ENCODE measurements around the gene UNC13D. TPM values are rescaled to one million over a fixed set of nuclear protein-coding genes. Genes with fewer than 3 reads are reported as not detected.
A peak's percentile ranks its signal among the peaks of the same experiment; 100 is the strongest.

UNC13D gene
- total and polyA plus RNA-seq, 5 donors from 2014 or later = 41.6 to 149 (median 46.6) TPM

DNA sequence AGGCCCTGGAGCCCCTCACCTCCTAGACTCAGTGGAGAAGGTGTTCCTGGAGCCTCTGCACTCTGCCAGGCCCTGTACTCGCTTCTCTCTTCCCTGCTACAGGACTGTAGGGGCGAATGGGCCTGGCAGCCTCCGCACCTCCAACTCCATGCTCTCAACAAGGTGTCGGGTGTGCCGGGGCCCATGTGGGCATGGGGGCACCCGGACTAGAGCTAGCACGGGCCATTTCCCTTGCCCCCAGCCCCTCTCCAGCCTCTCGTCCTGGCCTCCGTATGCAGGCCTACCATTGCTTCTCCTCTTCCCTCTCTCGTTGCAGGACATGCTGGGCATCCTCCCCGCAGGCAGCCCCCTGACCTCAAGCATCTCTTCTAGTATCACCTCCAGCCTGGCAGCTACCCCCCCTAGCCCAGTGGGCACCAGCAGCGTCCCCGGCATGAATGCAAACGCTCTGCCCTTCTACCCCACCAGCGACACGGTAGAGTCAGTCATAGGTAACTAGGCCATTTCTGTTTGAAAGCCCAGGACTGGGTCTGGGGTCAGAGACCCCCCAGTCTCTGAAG, 25.8 kb downstream of the UNC13D start:
- peaks cover 11% of the 10 kb centered on the region for H3K36me3 Mint-ChIP-seq
- H3K27me3 ChIP-seq (ENCODE audit: control insufficient read depth, insufficient read depth, low read length) = no peaks in the 10 kb centered on the region
- no peaks in the 10 kb centered on the region for H3K9me3 ChIP-seq (ENCODE audit: control insufficient read depth in 2 of 2, low read length in 2 of 2)
- no peak overlapping the region for H3K4me3 ChIP-seq (ENCODE audit: low read depth, low read length)
- peaks cover 57% of the 10 kb centered on the region for H3K36me3 ChIP-seq (ENCODE audit: control insufficient read depth, insufficient read depth, low read length)
- no peaks in the 10 kb centered on the region for H3K9me3 Mint-ChIP-seq
- peaks cover 0 to 18% (median 9%) of the 10 kb centered on the region in 4 donors for H3K4me1 Mint-ChIP-seq
- peaks cover 13% of the 10 kb centered on the region for H3K4me1 ChIP-seq (ENCODE audit: control insufficient read depth, insufficient read depth, low read length, poor library complexity, severe bottlenecking)
- peak overlapping the region in 2 of 3 donors; percentile 5 to 93 for H3K27ac Mint-ChIP-seq
- no peak for ATAC-seq (ENCODE audit: low read depth in 2 of 2)
- H3K4me3 Mint-ChIP-seq = no peak overlapping the region
- no peak overlapping the region for H3K27ac ChIP-seq (ENCODE audit: insufficient read depth, low read length, poor library complexity, severe bottlenecking)
- H3K27me3 Mint-ChIP-seq = no peaks in the 10 kb centered on the region
- DNase-seq = no peak

DNA sequence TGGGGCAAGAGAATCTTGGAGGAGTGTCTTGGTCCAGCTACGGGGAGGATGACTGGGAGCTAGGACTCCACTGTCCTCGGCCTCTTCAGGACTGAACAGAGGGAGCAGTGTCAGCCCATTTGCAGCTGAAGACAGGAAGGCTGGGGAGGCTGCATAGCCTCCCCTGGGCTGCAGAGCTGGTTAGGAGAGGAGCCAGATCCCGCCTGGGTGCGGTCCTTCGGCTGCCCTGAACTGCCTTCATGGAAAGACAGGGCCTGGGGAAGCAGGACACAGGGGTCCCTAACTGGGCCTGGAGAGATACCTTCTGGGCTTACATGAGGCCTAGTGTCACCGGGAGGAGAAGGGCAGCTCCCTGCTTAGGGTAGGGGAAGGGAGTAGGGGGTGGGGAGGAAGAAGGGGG, 26.6 kb downstream of the UNC13D start:
- H3K4me1 ChIP-seq (ENCODE audit: control insufficient read depth, insufficient read depth, low read length, poor library complexity, severe bottlenecking) = peaks cover 9% of the 10 kb centered on the region
- H3K9me3 Mint-ChIP-seq = no peaks in the 10 kb centered on the region
- H3K27ac Mint-ChIP-seq = peak overlapping the region in 2 of 3 donors; percentile 46 to 86
- no peak for ATAC-seq (ENCODE audit: low read depth in 2 of 2)
- H3K4me3 Mint-ChIP-seq = no peak overlapping the region
- H3K27me3 Mint-ChIP-seq = no peaks in the 10 kb centered on the region
- no peaks in the 10 kb centered on the region for H3K9me3 ChIP-seq (ENCODE audit: control insufficient read depth in 2 of 2, low read length in 2 of 2)
- H3K27ac ChIP-seq (ENCODE audit: insufficient read depth, low read length, poor library complexity, severe bottlenecking) = no peak overlapping the region
- no peak for DNase-seq
- H3K4me3 ChIP-seq (ENCODE audit: low read depth, low read length) = no peak overlapping the region
- peaks cover 62% of the 10 kb centered on the region for H3K36me3 ChIP-seq (ENCODE audit: control insufficient read depth, insufficient read depth, low read length)
- H3K4me1 Mint-ChIP-seq = peaks cover 0 to 18% (median 9%) of the 10 kb centered on the region in 4 donors
- H3K36me3 Mint-ChIP-seq = peaks cover 11% of the 10 kb centered on the region
- H3K27me3 ChIP-seq (ENCODE audit: control insufficient read depth, insufficient read depth, low read length) = no peaks in the 10 kb centered on the region

DNA sequence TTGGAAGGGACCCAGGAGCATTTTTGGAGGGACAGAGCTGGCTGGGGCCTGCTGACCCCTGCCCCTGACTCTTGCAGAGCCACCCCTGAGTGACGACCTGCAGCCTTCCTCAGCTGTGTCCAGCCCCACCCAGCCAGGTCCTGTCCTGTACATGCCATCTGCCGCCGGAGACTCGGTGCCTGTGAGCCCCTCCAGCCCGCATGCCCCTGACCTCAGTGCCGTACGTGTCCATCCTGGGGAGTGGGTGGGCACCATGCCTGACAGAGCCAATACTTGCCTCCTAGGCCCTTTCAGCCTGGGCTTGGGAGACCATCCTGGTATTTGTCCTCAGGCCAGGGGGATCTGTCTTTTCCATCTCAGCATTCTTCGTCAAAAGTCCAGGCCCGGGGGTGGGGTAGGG, 27.5 kb downstream of the UNC13D start:
- H3K4me3 Mint-ChIP-seq = no peak overlapping the region

DNA sequence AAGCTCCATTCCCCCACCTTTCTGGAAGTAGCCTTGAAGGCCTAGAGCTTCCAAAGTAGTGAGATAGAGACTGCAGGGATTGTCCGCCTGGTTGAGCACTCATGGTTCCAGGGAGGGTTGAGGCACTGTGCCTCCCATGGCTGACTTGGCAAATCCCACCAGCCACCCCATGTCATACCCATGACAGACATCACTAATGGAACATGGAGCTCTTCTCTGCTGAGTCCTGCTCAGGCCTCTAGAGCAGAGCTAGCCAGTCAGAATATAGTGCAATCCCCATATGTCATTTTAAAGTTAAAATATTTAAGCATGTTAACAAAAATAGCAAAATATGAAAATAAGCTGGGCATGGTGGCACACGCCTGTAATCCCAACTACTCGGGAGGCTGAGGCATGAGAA, 28.8 kb downstream of the UNC13D start:
- no peaks in the 10 kb centered on the region for H3K4me1 ChIP-seq (ENCODE audit: control insufficient read depth, insufficient read depth, low read length, poor library complexity, severe bottlenecking)
- ATAC-seq (ENCODE audit: low read depth in 2 of 2) = no peak
- H3K4me3 ChIP-seq (ENCODE audit: low read depth, low read length) = no peak overlapping the region
- H3K27ac ChIP-seq (ENCODE audit: insufficient read depth, low read length, poor library complexity, severe bottlenecking) = no peak overlapping the region
- Mint-ChIP-seq H3K4me3 (no peak overlapping the region), H3K36me3 (peaks cover 7% of the 10 kb centered on the region), H3K27ac (no peak overlapping the region), H3K9me3 (no peaks in the 10 kb centered on the region), H3K4me1 (no peaks in the 10 kb centered on the region), H3K27me3 (no peaks in the 10 kb centered on the region)
- no peak for DNase-seq
- H3K36me3 ChIP-seq (ENCODE audit: control insufficient read depth, insufficient read depth, low read length) = peaks cover 71% of the 10 kb centered on the region
- H3K27me3 ChIP-seq (ENCODE audit: control insufficient read depth, insufficient read depth, low read length) = no peaks in the 10 kb centered on the region
- no peaks in the 10 kb centered on the region for H3K9me3 ChIP-seq (ENCODE audit: control insufficient read depth in 2 of 2, low read length in 2 of 2)

More for the DNA sequence above, 27.5 kb downstream of the UNC13D start:
- Mint-ChIP-seq H3K36me3 (peaks cover 11% of the 10 kb centered on the region), H3K27ac (no peak overlapping the region), H3K4me1 (peaks cover 0 to 10% (median 3%) of the 10 kb centered on the region in 4 donors), H3K27me3 (no peaks in the 10 kb centered on the region), H3K9me3 (no peaks in the 10 kb centered on the region)
- Histone ChIP-seq H3K27ac (ENCODE audit: insufficient read depth, low read length, poor library complexity, severe bottlenecking) (no peak overlapping the region), H3K27me3 (ENCODE audit: control insufficient read depth, insufficient read depth, low read length) (no peaks in the 10 kb centered on the region), H3K9me3 (ENCODE audit: control insufficient read depth in 2 of 2, low read length in 2 of 2) (no peaks in the 10 kb centered on the region), H3K4me1 (ENCODE audit: control insufficient read depth, insufficient read depth, low read length, poor library complexity, severe bottlenecking) (peaks cover under 1% of the 10 kb centered on the region), H3K4me3 (ENCODE audit: low read depth, low read length) (no peak overlapping the region), H3K36me3 (ENCODE audit: control insufficient read depth, insufficient read depth, low read length) (peaks cover 70% of the 10 kb centered on the region)
- DNase-seq = no peak
- ATAC-seq (ENCODE audit: low read depth in 2 of 2) = no peak

DNA sequence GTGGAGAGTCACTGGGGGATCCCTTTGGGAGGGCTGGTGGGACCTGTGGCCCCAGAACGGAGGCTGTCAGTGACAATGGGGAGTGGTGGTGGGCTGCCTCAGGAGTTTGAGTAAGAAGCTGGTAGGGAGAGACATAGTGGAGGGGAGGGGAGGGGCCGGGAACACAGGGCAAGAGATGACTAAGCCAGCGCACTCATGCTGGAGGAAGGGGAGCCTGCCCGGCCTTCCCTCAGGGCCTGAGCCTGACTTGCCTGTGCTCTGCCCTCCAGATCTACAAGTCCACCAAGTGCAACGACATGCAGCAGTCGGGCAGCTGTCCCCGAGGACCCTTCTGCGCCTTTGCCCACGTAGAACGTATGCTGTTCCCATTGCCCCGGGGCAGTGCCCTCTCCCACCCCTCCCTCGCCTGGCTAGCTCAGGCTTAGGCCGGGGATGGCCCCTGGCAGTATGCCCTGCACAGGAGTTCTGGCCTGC, 29.3 kb downstream of the UNC13D start:
- Mint-ChIP-seq H3K27me3 (no peaks in the 10 kb centered on the region), H3K36me3 (peaks cover 7% of the 10 kb centered on the region), H3K9me3 (no peaks in the 10 kb centered on the region), H3K4me3 (no peak overlapping the region), H3K4me1 (no peaks in the 10 kb centered on the region), H3K27ac (peak overlapping the region in 1 of 3 donors; percentile 95)
- H3K4me3 ChIP-seq (ENCODE audit: low read depth, low read length) = no peak overlapping the region
- no peak for DNase-seq
- H3K27me3 ChIP-seq (ENCODE audit: control insufficient read depth, insufficient read depth, low read length) = no peaks in the 10 kb centered on the region
- no peak for ATAC-seq (ENCODE audit: low read depth in 2 of 2)
- no peaks in the 10 kb centered on the region for H3K9me3 ChIP-seq (ENCODE audit: control insufficient read depth in 2 of 2, low read length in 2 of 2)
- no peaks in the 10 kb centered on the region for H3K4me1 ChIP-seq (ENCODE audit: control insufficient read depth, insufficient read depth, low read length, poor library complexity, severe bottlenecking)
- H3K36me3 ChIP-seq (ENCODE audit: control insufficient read depth, insufficient read depth, low read length) = peaks cover 71% of the 10 kb centered on the region
- no peak overlapping the region for H3K27ac ChIP-seq (ENCODE audit: insufficient read depth, low read length, poor library complexity, severe bottlenecking)

DNA sequence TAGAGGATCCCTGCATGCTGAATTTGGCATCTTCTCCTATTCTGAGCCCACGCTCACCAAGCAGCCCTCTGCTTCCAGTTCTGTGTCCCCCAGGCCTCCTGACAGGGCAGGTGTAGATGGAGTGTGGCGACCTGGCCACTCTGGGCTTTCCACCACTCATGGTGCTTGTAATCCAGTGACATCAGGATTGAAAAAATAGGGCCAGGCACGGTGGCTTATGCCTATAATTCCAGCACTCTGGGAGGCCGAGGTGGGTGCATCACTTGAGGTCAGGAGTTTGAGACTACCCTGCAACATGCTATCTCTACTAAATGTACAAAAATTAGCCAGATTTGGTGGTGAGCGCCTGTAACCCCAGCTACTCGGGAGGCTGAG, 30.2 kb downstream of the UNC13D start:
- H3K9me3 Mint-ChIP-seq = no peaks in the 10 kb centered on the region
- H3K27ac Mint-ChIP-seq = no peak overlapping the region
- H3K4me3 Mint-ChIP-seq = no peak overlapping the region
- ATAC-seq (ENCODE audit: low read depth in 2 of 2) = no peak
- H3K4me1 ChIP-seq (ENCODE audit: control insufficient read depth, insufficient read depth, low read length, poor library complexity, severe bottlenecking) = no peaks in the 10 kb centered on the region
- H3K27me3 ChIP-seq (ENCODE audit: control insufficient read depth, insufficient read depth, low read length) = no peaks in the 10 kb centered on the region
- no peaks in the 10 kb centered on the region for H3K9me3 ChIP-seq (ENCODE audit: control insufficient read depth in 2 of 2, low read length in 2 of 2)
- H3K4me3 ChIP-seq (ENCODE audit: low read depth, low read length) = no peak overlapping the region
- H3K4me1 Mint-ChIP-seq = no peaks in the 10 kb centered on the region
- no peak for DNase-seq
- H3K36me3 ChIP-seq (ENCODE audit: control insufficient read depth, insufficient read depth, low read length) = peaks cover 66% of the 10 kb centered on the region
- H3K27ac ChIP-seq (ENCODE audit: insufficient read depth, low read length, poor library complexity, severe bottlenecking) = no peak overlapping the region
- H3K36me3 Mint-ChIP-seq = peaks cover 2% of the 10 kb centered on the region
- H3K27me3 Mint-ChIP-seq = no peaks in the 10 kb centered on the region

DNA sequence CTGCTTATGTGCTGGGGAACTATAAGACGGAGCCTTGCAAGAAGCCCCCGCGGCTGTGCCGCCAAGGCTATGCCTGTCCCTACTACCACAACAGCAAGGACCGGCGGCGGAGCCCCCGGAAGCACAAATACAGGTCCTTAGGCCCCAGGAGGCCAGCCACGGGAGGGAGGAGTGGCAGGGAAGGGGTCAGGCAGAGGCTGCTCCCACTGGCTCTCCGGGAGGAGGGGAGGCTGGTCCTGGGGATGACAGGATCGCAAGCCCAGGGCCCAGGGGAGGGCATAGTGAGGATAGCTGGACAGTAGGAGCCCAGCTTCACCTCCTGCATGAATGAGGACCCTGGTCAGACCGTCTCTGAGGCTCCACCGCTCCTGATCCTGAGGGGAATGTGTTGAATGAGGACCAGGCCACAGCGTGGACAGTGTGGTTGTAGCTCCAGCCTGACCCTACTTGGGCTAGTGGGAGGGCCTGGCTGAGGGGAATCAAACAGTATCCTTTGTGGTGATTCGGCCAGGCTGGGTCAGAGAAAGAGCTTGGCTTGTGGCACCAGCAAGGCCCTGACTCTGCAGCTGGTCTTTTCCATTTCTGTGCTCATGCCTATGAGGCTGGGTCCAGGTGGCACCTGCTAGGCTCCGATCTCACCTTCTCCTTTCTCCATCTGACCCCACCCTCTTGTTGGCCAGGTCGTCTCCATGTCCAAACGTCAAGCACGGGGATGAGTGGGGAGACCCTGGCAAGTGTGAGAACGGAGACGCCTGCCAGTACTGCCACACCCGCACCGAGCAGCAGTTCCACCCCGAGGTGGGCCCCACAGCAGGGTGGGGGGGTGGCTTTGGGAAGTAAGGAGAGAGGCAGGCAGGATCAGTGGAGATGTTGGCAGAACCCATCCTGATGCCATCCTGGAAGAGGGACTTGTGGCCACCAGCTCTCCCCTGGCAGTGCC, 30.9 kb downstream of the UNC13D start:
- no peak overlapping the region for H3K4me3 ChIP-seq (ENCODE audit: low read depth, low read length)
- H3K4me3 Mint-ChIP-seq = no peak overlapping the region
- ATAC-seq (ENCODE audit: low read depth in 2 of 2) (no peak), DNase-seq (no peak)
- H3K27me3 Mint-ChIP-seq = no peaks in the 10 kb centered on the region
- H3K4me1 ChIP-seq (ENCODE audit: control insufficient read depth, insufficient read depth, low read length, poor library complexity, severe bottlenecking) = no peaks in the 10 kb centered on the region
- H3K27me3 ChIP-seq (ENCODE audit: control insufficient read depth, insufficient read depth, low read length) = no peaks in the 10 kb centered on the region
- no peaks in the 10 kb centered on the region for H3K9me3 Mint-ChIP-seq
- H3K9me3 ChIP-seq (ENCODE audit: control insufficient read depth in 2 of 2, low read length in 2 of 2) = no peaks in the 10 kb centered on the region
- no peaks in the 10 kb centered on the region for H3K36me3 Mint-ChIP-seq
- peaks cover 0 to 4% (median 0%) of the 10 kb centered on the region in 4 donors for H3K4me1 Mint-ChIP-seq
- no peak overlapping the region for H3K27ac ChIP-seq (ENCODE audit: insufficient read depth, low read length, poor library complexity, severe bottlenecking)
- no peak overlapping the region for H3K27ac Mint-ChIP-seq
- H3K36me3 ChIP-seq (ENCODE audit: control insufficient read depth, insufficient read depth, low read length) = peaks cover 60% of the 10 kb centered on the region

Measured in CD4-positive, CD25-positive, alpha-beta regulatory T cell (primary cell).